GM19463 (cell line): ENCODE data around the gene TRAF4.
"Not testable (repeated sequence)": the region's sequence is repeated elsewhere in the genome, so short reads cannot be mapped to it uniquely, and the experiment has no call there.

ENCODE experiments used
- ATAC-seq: cut with Tn5 transposase; IDR thresholded peaks from one replicate; pipeline ENCODE4 v1.9.1; 2021; ENCODE audit warnings: mild to moderate bottlenecking, moderate library complexity; ENCODE audit not compliant: unreplicated experiment

TRAF4 gene

GRCh38 chr17:28765038-28765437 is 21.2 kb downstream of the TRAF4 start:
- no peak for ATAC-seq

DNA sequence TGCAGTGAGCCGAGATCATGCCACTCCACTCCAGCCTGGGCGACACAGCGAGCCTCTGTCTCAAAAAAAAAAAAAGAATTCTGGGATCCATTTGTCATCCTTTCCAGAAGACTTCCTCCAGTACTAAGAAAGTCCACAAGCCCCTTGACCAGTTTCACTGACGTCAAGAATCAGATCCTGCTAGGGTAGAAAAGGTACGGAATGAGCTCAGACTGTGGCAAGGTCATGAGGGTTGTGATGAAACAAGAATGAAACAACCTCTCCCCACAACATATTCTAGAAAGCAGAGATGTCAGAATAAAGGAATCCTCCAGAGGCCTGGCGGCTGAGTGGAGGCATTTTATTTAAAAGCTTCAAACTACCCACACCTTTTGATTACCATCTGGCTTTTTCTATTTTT is 29.9 kb downstream of the TRAF4 start:
- no peak for ATAC-seq

GRCh38 chr17:28774206-28774605 is 30.4 kb downstream of the TRAF4 start:
- no peak for ATAC-seq

DNA sequence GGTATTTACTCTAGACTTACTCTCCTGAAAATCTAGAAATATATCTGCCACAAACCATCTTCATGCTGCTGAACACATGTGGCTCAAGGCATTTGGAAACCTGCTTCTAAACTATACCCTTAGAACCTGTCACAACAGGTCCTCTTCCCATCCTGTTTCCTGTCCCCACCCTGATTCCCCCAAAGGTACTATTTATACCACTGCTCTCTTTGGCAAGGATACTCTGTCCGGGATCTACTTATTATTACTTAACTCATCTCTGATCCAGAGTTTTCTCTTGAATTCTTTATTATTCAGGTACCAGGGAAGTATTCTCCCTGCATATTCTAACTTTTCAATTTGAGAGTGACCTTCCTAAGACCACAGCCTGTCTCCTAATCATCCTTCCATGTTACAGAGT is 33.4 kb downstream of the TRAF4 start:
- ATAC-seq: no peak

- not testable (repeated sequence) for ATAC-seq
Measured at GRCh38 chr17:28779601-28780000, 35.8 kb downstream of the TRAF4 start.

DNA sequence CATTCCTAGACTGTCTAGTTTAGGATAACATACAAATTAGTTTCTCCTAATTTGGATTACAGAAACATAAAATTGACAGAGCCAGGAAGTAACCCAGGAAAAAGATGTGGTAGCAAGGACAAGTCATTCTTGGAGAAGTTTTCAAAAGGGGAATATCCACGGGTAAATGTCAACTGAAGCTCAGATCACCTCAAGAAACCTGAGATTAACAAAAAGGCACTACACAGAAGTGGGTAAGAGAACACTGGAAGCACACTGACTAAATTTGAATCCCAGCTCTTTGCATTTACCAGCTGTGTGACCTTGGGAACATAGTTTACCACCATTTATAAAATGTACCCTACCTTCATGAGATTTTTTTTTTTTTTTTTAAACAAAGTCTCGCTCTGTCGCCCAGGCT is 39.4 kb downstream of the TRAF4 start:
- ATAC-seq: no peak

- ATAC-seq: no peak
Measured at GRCh38 chr17:28788100-28788499, 44.3 kb downstream of the TRAF4 start.

DNA sequence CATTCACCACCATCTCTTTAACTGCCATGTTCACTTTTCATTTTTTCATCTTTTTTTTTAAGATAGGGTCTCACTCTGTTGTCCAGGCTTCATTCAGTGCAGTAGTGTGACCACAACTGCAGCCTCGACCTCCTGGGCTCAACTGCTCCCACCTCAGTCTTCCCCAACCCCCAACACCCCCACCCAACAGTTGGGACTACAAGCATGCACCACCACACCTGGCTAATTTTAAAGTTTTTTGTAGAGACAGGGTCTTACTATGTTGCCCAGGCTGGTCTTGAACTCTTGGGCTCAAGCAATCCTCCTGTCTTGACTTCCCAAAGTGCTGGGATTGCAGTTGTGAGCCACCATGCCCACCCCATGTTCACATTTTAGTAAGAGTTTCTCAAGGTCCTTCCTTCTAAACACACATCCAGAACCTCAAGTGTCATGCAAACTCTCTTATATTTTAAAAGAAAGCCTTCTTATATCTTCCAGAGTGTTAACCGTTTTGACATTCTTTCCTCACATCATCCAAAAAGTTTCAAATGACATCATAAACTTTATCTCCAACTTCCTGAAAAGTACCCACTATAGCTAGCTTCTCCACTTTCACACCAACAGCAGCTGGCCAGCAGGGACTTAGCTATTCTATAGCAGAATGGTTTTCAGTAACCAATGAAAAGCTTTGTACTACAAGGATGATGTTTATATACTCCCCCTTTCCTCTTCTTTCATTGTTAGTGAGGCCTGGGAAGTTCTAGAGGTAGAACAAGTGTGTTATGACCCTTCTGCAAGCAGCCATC is 49.3 kb downstream of the TRAF4 start:
- no peak for ATAC-seq

DNA sequence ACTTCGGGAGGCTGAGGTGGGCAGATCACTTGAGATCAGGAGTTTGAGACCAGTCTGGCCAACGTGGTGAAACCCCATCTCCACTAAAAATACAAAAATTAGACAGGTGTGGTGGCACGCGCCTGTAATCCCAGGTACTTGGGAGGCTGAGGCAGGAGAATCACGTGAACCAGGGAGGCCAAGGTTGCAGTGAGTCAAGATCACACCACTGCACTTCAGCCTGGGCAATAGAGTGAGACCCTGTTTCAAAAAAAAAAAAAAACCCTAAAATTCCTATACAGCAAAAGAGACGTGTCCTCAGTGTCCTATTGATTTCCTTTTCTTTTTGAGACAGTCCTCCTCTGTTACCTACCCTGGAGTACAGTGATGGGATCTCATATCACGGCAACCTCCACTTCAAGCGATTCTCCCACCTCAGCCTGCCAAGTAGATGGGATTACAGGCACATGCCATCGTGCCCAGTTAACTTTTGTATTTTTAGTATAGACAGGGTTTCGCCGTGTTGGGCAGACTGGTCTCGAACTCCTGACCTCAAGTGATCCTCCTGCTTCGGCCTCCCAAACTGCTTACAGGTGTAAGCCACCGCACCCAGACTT is 51.1 kb downstream of the TRAF4 start:
- not testable (repeated sequence) for ATAC-seq

- no peak for ATAC-seq
Measured at GRCh38 chr17:28796062-28796461, 52.3 kb downstream of the TRAF4 start.
